Left lobe of liver (tissue), 2 donors: ENCODE measurements around the gene RAB20. TPM values are rescaled to one million over a fixed set of nuclear protein-coding genes. Genes with fewer than 3 reads are reported as not detected.

Experiments
- ATAC-seq: fragments of 200-7000 bp; cut with Tn5 transposase; one replicate; pipeline ENCODE4 v1.9.1; 2020; ENCODE audit warnings: mild to moderate bottlenecking, moderate library complexity
- DNase-seq: peaks from one replicate; pipeline ENCODE4 v3.0.0-alpha.2; 2020; ENCODE audit warnings: low spot score
- total RNA-seq: library from RNA; stranded (reverse); gene quantifications from one replicate; pipeline ENCODE4 v1.2.1, GENCODE V29; 2021
- donor health status: DM: no; HTN: no; CAD: no; lungs with moderate emphysema.
- donor health status: DM: no; HTN: yes; CAD: no.

RAB20 gene
- total RNA-seq, 1 donor from 2014 or later, result 12.3 TPM

DNA sequence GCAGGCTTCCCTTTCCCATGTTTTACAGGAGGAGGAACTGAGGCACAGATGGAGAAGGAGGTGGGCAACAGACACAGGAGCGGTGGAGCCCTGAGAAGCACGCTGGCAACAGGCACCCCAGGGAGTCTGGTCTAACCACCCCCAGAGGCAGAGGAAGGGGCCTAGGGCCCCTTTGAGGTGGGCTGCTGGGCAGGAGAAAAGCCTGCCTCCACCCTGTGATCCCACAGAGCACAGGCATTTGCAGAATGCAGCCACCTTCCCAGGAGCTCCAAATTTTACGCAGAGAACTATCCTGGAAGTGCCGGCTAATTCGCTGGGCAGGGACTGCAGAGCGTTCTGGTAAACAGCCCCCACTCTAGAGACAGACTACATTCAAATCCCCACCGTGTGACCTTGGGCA is 30.4 kb downstream of the RAB20 start:
- ATAC-seq (no peak), DNase-seq (no peak)

DNA sequence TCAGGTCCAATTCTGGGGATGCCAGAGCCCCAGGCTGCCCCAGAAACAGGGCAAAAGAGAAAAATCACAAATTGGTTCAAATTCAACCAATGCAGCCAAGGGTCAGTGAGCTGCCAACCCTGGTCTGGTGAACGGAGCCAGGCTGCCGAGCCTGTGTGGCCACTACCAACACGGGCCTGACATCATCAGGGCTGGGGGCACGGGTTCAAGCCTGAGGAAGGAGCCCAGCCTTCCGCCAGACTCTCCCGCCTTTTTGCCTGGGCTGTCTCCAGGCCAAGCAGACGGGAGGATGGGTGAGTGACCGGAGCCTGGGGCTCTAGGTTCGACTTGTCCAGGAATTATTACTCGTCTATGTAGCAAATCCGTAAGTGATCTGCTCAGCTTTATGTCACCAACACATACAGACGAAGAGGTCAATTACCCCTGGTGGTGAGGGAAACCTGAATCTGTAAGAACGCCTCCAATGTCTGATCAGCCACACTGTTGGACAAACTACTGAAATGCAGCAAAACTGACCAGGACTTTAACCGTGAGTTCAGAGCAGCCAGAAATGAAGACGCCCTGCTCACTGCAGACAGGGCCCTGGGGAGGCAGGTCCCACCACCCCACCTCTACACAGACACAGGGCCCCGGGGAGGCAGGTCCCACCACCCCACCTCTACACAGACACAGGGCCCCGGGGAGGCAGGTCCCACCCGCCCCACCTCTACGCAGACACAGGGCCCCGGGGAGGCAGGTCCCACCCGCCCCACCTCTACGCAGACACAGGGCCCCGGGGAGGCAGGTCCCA is 31.8 kb downstream of the RAB20 start:
- DNase-seq, result peak; percentile 68
- peak; percentile 34 for ATAC-seq

DNA sequence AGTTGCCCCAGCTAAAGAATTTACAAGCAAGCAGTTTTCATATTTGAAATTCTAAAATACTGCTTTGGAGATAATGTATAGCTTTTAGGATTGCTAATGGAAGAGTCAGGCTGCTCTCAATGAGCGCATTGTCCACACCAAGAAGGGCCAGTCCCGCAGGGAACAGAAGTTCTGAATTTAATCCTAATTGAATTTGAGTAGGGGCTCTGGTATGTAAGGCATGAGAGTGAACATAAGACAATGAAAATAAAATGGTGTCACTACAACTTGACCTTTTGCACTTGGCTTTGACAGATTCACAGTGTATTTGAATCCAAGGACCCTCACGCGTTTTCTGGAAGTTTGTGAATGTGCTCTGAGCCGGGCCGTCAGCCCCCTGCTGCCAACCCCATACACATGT is 32.6 kb downstream of the RAB20 start:
- DNase-seq, result no peak
- ATAC-seq, result no peak

DNA sequence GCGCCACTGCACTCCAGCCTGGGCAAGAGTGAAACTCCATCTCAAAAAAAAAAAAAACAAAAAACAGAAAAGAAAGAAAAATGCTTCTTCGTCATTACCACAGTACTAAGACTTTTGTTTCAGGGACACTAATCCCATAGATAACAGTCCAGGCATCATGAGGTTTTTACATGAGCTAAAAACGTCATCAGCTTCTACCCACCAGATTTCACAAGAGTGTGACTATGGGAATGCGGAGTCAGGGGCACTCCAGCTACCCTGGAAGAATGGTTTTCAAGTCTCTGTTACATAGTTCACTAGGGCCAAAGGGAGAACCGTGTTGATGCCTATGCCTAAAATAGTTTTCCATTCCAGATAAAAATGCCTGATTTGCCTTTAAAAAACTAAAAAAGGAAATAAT is 33.2 kb downstream of the RAB20 start:
- DNase-seq (no peak), ATAC-seq (no peak)

DNA sequence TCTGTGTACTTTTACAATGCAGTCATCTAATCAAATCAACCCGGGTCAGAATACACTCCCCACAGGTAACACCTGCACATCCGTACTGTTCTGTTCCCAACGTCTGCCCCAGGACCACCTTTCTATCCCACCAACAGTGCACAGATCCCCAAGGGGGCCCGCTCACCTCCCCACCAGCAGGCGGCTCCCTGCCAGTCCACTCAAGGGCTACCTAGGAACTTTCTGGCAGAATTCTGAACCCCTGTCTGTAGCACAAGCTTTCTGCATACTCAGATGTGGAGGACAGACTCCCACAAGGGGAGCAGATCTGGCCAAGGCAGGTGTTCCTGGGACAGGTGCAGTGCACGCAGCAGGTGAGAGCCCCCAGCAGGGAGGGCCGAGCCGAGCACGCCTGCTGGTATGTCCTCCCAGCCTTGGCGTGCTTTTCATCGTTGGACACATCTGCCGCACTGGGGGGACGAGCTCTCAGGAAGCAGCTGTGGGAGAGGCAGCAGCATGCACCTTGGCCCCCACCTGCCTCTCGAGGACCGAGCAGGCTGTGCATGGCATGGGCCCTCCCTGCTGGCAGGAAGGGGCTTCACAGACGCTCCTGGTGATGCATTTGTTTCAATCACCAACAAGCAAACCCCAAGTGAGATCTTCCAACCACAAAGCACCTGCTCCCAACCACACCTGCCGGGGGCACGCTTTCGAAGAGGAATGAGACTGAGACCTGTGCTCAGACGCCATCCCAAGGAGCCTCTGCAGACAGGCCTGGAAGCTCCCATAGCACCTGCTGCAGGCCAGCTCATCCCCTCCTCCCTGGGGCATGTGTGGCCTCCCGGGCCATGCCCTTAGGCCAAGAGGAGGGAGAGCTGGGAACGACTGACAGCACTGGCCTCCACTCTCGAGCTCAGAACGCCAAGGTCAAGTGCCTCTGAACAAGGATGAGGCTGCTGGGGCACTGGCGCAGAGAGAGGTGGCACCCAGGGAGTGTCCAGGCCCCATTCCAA is 35.9 kb downstream of the RAB20 start:
- DNase-seq (no peak), ATAC-seq (peak; percentile 14)

DNA sequence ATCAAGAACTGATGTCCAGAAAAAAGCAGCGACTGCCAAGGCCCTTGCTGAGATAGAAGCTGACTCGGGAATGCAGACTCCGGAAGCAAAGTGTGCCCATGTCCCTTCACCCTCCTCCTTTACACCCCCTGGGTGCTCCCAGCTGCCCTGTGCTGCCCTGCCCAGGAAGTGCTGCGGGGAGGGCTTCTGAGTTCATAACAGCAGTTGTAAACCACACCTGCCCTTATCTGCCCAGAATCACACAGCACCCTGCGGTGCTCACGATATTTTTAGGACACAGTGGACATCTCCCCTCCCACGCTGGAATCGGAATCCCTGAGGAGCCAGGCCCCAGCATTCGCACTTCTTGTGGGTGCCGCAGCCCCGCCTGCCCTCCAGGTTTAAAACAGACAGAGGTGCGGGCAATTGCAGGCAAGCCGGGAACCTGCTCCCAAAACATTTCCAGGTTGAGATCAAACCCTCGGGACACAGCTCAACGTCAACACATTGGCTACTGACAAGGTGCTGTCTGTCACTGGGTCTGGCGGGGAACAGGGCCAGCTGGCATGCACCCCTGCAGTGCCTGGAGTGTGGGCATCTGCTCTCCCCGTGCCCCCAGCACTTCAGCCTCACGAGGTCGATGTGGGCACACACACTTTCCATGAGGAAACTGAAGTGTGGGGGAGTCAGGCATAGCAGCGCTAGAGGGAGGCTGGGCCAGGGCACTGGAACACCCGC is 36.8 kb downstream of the RAB20 start:
- peak; percentile 93 for DNase-seq
- peak; percentile 52 for ATAC-seq

DNA sequence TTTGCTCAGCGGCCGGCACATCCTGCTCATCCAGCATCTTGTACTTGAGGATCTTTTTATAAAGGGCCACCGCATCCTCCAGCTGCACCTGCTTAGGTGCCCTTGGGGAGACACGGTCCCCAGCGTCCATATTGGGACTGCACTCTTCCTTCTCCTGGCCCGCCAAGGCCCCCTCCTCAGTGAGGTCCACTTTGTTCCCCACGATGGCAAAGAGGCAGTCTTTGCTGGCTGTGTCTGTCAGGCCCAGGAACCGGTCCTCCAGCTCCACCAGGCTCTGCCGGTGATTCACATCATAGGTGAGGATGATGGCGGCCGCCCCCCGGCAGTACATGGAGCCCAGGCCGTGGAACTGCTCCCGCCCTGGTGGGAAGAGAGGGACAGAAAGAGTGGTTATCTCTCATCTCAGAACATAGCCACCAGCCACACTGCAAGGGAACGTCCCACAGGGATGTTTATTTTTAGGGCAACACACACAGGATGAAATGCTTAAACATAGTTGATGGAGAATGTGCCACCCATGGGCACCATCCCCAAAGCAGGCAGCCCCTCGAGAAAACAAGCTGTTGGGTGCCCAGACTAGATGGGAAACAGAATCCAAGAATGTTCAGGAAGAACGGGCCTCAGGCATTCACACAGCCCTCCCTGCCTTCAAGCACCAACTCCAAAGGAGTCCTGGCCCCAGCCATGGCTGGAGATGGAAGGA is 37.5 kb downstream of the RAB20 start:
- no peak for DNase-seq

DNA sequence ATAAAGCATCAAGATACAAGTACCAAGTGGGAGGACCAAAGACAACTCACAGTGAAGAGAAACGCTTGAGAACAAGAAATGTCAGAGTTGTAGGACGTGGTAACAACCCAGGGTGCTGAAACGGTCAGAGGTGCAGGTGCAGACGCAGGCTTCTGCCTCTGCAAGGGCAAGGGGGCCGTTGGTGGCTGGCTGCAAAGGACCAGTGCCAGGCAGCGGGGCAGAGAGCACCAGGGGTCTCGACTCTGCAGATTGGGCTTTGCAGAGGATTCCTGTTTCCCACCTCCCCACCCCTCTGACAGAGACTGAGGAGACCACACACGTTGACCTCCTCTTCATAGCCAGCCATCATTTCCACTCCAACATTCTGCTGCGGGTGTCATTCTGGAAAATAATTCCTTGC is 38.3 kb downstream of the RAB20 start:
- DNase-seq (no peak), ATAC-seq (no peak)

More for the DNA sequence above, 37.5 kb downstream of the RAB20 start:
- ATAC-seq, result no peak

DNA sequence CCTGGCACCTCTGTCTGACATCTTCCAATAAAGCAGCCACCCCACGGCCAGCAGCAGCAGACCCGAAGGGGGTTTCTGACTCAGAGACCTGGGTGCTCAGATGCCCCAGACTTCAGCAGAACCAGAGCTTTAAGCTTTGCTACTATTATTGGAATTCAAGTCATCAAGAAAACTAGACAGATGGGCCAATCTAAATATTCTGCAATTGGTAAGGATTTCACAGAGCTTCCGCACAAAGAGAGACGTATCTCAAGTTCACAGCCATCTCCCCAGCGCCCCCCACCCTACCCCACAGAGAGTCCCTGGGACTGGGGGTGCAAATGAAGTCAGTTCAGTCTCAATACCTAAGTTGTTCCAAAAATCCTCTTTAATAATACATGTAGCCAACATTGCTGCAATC is 38.8 kb downstream of the RAB20 start:
- ATAC-seq (no peak), DNase-seq (no peak)

DNA sequence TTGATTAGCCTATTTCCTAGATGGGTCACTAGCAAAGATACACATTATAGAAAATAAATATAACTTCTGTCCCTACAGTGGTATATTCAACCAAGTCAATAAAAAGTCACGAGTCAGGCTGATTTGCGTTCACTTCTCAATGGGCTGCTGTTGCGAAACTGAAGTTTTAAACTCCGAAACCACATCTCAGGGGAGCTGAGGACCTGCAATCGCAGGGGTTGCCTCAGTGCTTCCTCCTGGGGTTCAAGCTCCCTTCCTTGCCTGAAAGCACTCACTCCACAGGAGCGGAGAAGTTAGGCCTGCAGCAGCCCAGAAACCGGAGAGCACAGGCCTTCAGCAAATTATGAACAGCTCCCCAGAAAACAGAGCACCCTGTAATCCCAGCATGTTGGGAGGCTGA is 39.6 kb downstream of the RAB20 start:
- no peak for DNase-seq
- ATAC-seq, result no peak

DNA sequence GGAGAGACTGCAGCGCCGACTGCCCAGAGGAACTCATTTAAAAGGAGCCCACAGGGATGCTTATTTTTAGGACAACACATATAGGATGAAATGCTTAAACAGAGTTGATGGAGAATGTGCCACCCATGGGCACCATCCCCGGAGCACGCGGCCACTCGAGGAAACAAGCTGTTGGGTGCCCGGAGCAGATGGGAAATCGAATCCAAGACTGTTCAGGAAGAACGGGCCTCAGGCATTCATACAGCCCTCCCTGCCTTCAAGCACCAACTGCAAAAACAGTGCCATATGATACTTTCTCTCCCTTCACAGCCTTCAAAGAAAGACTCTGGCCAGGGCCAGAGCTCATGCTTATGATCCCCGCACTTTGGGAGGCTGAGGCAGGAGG is 40.2 kb downstream of the RAB20 start:
- DNase-seq, result no peak
- no peak for ATAC-seq

DNA sequence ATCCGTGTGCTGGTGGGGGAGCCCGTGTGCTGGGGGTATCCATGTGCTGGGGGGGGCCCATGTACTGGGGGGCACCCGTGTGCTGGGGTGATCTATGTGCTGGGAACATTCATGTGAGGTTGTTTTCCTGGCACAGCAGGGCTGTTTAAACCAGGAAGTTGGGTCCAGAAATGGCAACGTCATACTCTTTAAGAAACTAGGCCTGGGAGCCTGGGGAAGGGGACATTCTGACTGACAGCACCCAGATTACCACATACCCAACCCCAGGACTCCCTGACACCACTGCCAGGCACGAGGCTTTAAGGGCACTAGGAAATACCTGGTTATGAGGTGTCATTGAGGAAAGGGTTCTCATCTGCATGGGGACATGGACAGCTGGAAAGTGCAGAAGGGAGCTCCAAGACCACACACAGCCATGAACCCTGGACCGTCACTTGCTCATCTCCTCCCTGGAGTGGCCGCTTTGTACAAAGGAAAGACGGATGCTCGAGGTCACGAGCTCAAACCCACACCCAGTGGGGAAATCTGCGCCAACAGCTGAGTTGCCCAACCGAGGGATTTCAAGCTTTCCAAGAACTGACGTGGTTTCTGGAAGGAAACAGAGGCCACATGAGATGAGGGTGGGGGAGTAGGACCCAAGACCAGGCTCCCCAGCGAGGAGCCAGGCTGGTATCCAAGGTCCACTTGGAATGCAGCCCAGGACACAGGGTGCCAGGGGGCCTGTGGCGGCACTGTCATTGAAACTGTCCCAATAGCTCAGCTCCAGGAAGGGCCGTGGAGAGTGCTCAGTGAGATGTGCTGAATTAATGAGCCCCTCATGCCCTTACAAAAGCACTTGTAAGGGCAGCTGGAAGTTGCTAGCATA is 40.9 kb downstream of the RAB20 start:
- peak; percentile 67 for ATAC-seq
- DNase-seq, result peak; percentile 92

DNA sequence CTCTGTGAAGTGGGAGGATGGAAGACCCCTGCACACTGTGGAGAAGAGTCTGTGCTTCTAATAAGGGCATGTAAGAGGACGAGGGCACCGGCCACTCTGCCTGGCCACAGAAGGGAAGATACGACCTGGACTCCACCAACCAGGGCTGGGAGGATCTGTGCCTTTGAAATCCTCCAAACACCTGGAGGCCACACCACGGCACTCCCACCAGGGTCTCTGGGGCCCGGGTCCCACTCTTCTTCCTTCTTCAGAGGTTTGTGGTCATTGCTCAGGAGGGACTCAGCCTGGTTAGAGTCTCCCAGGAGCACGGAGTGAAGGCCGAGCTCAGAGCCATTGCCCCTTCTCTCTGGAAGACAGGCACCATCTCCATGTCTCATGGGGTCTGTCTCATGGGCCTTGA is 42.0 kb downstream of the RAB20 start:
- DNase-seq (no peak), ATAC-seq (no peak)

DNA sequence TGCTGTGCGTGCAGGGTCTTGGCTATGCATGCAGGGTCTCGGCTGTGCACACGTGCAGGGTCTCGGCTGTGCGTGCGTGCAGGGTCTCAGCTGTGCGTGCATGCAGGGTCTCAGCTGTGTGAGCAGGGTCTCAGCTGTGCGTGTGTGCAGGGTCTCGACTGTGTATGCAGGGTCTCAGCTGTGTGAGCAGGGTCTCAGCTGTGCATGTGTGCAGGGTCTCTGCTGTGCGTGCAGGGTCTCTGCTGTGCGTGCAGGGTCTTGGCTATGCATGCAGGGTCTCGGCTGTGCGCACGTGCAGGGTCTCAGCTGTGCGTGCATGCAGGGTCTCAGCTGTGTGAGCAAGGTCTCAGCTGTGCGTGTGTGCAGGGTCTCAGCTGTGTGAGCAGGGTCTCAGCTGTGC is 42.5 kb downstream of the RAB20 start:
- DNase-seq (no peak), ATAC-seq (no peak)

DNA sequence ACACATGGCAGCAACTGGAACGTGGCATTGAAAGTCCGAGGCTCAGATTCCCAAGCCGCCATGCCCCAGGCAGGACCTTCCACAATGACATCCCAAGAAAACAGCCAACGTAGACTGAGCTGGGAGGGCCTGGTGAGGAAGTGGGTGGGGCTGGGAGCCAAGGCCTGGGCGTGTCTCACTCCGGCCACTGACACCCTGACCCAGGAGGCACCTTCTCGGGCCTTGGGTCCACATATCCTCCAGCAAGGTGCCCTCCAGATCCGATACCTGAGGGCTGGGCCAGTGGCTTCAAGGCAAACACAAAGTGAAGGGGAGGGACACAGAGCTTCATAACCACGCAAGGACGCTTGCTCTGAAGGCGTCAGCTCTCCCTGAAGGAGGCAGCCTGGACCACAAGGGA is 43.0 kb downstream of the RAB20 start:
- DNase-seq, result no peak
- no peak for ATAC-seq

DNA sequence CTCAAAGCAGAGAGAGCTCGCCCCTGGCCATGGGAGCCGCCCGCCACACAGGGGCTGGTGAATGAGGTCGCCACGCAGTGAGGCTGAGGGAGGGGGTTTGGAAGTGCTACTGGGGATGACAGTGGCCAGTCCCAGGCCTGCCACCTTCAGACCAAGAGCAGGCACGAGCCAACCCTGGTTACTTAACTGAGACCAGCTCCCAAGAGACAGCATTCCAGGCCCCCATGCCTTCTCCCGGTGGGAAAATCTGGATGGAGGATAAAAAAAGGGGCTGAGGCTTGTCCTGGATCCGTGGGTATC is 43.3 kb downstream of the RAB20 start:
- ATAC-seq (no peak), DNase-seq (no peak)

DNA sequence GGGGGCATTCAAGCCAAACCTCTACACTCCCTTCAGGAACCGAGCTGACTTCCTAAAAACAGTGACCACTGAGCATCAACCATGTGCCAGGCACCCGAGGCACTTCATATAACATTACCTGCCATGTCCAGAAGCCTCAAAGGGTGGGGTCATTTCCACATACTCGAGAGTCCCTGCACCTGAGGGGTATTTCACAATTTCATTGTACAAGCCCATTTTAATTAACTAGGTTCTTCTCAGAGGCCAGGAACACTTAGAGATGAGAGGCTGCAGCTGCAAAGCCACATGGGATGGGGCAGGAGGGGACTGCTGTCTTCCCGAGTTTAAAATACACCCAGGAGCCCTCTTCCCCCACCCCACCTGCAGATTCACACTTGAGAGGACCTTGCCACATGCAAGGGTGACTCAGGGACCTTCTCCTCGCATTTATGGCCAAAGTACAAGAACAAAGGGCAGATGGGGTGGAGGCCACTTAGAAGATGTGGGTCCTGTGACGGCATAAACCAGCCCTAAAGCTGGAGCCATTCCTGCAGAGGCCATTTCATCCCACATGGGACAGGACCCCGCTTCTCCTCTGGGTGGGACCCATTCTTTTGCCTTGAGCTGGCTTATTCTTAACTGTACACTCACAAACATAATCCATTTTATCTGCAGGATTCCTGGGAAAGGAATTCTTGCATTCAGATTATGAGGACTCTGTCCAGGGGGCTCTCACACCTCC is 43.9 kb downstream of the RAB20 start:
- no peak for DNase-seq
- ATAC-seq, result no peak

DNA sequence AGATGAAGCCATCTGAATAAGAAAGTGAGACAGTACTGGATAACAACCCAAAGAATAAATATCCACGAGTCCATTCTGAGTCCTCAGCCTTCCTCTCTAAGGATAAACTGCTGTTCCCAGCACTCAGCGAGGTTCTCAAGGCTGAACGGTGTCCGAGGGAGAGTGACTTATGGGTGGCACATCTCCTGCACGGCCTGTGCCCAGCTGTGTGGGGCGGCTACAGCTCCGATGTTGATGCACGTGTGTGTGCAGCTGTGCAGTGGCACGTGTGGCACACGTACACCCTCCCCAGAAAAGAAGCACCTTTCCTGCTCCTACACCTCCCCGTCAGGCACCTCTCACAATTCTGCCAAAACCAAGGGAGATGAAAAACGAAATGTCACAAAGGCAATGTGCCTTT is 45.0 kb downstream of the RAB20 start:
- DNase-seq, result no peak
- ATAC-seq, result no peak

DNA sequence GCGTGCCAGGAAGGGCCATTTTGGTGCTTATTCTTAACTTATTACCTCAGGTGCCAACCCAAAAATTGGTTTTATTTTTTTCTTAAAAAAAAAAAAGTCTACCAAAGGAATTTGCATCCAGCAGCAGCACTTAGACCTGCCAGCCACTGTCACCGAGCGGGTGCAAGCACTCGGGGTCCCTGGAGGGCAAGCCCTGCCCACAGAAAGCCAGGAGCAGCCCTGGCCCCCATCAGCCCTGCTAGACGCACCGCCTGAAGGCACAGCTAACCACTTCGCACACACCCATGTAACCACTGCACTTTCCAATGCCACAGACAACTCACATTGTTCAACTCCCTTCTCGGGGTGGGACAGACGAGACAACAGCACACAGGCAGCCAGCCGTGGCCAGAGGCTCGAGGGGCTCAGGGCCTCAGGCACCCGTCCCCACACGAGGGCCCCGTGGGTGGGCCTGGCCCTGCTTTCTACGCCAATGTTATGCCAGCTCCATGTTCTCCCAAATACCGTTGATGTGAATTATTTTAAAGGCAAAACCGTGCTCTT is 49.3 kb downstream of the RAB20 start:
- no peak for ATAC-seq

More for the DNA sequence above, 49.3 kb downstream of the RAB20 start:
- no peak for DNase-seq
